Measurements from ENCODE around the gene EAF1. TPM values are rescaled to one million over a fixed set of nuclear protein-coding genes. Genes with fewer than 3 reads are reported as not detected.
"Not testable (repeated sequence)": the region's sequence is repeated elsewhere in the genome, so short reads cannot be mapped to it uniquely, and the experiment has no call there.

EAF1 gene
- total and polyA plus RNA-seq, 2 donors (not counting 1 experiment from before 2014, with no cell fraction given) = 11.1 to 22.6 TPM

DNA sequence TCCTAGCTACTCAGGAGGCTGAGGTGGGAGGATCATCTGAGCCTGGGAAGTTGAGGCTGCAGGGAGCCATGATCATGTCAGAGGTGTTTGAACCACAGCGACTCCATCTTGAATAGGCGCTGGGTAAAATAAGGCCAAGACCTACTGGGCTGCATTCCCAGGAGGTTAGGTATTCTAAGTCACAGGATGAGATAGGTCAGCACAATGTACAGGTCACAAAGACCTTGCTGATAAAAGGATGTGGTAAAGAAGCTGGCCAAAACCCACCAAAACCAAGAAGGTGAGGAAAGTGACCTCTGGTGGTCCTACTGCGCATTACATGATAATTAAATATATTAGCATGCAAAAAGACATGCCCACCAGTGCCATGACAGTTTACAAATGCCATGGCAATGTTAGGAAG, 28.7 kb upstream of the EAF1 start:
- not testable (repeated sequence) for H3K9ac ChIP-seq (ENCODE audit: insufficient read depth, low read length); H3K9me3 ChIP-seq (ENCODE audit: control insufficient read depth, insufficient read depth, low read depth, low read length); H3K79me2 ChIP-seq (ENCODE audit: control insufficient read depth, insufficient read depth, low read length); H4K20me1 ChIP-seq (ENCODE audit: control insufficient read depth, extremely low read depth, insufficient read depth, low read length); H3K4me1 ChIP-seq (ENCODE audit: control insufficient read depth, extremely low read depth, insufficient read depth, low read length); H2AFZ ChIP-seq (ENCODE audit: low read length); H3K4me2 ChIP-seq (ENCODE audit: extremely low read depth, insufficient read depth, low read length); H3K4me3 ChIP-seq (replicated peaks in 1 of 4; ENCODE audit: control extremely low read depth in 1 of 4, insufficient read depth in 1 of 4, low read depth in 3 of 4, low read length in 4 of 4); H3K27me3 ChIP-seq (ENCODE audit: control insufficient read depth, insufficient read depth, low read length); H3K27ac ChIP-seq (ENCODE audit: insufficient read depth, low read length); H3K36me3 ChIP-seq (ENCODE audit: control insufficient read depth, insufficient read depth, low read length)
- TF ChIP-seq, protein P1, sequence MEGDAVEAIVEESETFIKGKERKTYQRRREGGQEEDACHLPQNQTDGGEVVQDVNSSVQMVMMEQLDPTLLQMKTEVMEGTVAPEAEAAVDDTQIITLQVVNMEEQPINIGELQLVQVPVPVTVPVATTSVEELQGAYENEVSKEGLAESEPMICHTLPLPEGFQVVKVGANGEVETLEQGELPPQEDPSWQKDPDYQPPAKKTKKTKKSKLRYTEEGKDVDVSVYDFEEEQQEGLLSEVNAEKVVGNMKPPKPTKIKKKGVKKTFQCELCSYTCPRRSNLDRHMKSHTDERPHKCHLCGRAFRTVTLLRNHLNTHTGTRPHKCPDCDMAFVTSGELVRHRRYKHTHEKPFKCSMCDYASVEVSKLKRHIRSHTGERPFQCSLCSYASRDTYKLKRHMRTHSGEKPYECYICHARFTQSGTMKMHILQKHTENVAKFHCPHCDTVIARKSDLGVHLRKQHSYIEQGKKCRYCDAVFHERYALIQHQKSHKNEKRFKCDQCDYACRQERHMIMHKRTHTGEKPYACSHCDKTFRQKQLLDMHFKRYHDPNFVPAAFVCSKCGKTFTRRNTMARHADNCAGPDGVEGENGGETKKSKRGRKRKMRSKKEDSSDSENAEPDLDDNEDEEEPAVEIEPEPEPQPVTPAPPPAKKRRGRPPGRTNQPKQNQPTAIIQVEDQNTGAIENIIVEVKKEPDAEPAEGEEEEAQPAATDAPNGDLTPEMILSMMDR (conservative IDR thresholded peaks at IDR 0.05 in 1 of 2, IDR thresholded peaks at IDR 0.05 in 1 of 2; ENCODE audit: low read depth in 1 of 2, low read length in 2 of 2) = peak; percentile 25 to 33
- DNase-seq (ENCODE audit: low read depth in 2 of 2) = peak; percentile 7 to 9

DNA sequence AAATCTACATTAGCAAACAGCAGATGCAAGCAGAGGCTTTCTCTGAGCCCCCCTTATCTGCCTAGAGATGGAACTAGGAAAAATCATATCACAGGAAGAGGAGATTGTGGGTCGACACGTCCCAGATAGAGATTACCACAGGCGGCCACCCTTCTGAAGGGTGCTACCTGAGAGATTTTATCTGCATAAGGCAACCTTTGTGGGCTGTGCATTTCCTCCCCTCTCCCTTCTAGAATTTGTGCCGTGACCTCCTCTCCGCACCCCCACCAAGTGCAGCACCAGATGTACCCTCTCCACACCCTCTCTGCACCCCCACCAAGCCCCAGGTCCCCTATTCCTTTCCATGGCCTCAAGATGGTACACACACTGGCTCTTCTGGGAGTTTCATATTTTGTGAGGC, 27.4 kb upstream of the EAF1 start:
- Histone ChIP-seq H3K9me3 (ENCODE audit: control insufficient read depth, insufficient read depth, low read depth, low read length) (no peaks in the 10 kb centered on the region), H3K27ac (ENCODE audit: insufficient read depth, low read length) (no peak overlapping the region), H3K79me2 (ENCODE audit: control insufficient read depth, insufficient read depth, low read length) (no peaks in the 10 kb centered on the region), H2AFZ (ENCODE audit: low read length) (no peak overlapping the region), H3K4me2 (ENCODE audit: extremely low read depth, insufficient read depth, low read length) (no peak overlapping the region), H3K27me3 (ENCODE audit: control insufficient read depth, insufficient read depth, low read length) (no peaks in the 10 kb centered on the region), H3K4me1 (ENCODE audit: control insufficient read depth, extremely low read depth, insufficient read depth, low read length) (no peaks in the 10 kb centered on the region), H4K20me1 (ENCODE audit: control insufficient read depth, extremely low read depth, insufficient read depth, low read length) (no peaks in the 10 kb centered on the region), H3K36me3 (ENCODE audit: control insufficient read depth, insufficient read depth, low read length) (no peaks in the 10 kb centered on the region), H3K4me3 (replicated peaks in 1 of 4; ENCODE audit: control extremely low read depth in 1 of 4, insufficient read depth in 1 of 4, low read depth in 3 of 4, low read length in 4 of 4) (no peak overlapping the region), H3K9ac (ENCODE audit: insufficient read depth, low read length) (no peak overlapping the region)
- TF ChIP-seq, protein P1 (conservative IDR thresholded peaks at IDR 0.05 in 1 of 2, IDR thresholded peaks at IDR 0.05 in 1 of 2; ENCODE audit: low read depth in 1 of 2, low read length in 2 of 2) = no peak
- TF ChIP-seq EZH2 (IDR thresholded peaks at IDR 0.05; ENCODE audit: low read length, missing control alignments) = no peak
- no peak for DNase-seq (ENCODE audit: low read depth in 2 of 2)

DNA sequence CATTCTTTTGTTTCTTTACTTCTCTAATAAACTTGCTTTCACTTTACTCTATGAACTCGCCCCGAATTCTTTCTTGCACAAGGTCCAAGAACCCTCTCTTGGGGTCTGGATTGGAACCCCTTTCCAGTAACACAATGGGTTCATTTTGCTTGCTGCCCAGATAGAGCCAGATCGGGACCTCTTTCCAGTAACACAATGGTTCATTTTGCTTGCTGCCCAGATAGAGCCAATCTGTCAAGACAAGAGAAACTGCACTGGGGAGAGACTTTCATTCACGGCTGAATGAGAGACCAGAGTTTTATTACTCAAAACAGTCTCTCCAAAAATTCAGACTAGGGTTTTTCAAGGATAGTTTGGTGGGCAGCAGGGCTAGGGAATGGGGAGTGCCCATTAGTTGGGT, 25.5 kb upstream of the EAF1 start:
- no peaks in the 10 kb centered on the region for H3K9me3 ChIP-seq (ENCODE audit: control insufficient read depth, insufficient read depth, low read depth, low read length)
- H3K36me3 ChIP-seq (ENCODE audit: control insufficient read depth, insufficient read depth, low read length) = no peaks in the 10 kb centered on the region
- no peak overlapping the region for H3K27ac ChIP-seq (ENCODE audit: insufficient read depth, low read length)
- H3K9ac ChIP-seq (ENCODE audit: insufficient read depth, low read length) = no peak overlapping the region
- H3K4me1 ChIP-seq (ENCODE audit: control insufficient read depth, extremely low read depth, insufficient read depth, low read length) = no peaks in the 10 kb centered on the region
- H3K4me3 ChIP-seq (replicated peaks in 1 of 4; ENCODE audit: control extremely low read depth in 1 of 4, insufficient read depth in 1 of 4, low read depth in 3 of 4, low read length in 4 of 4) = no peak overlapping the region
- TF ChIP-seq, protein P1 (conservative IDR thresholded peaks at IDR 0.05 in 1 of 2, IDR thresholded peaks at IDR 0.05 in 1 of 2; ENCODE audit: low read depth in 1 of 2, low read length in 2 of 2) = no peak
- TF ChIP-seq EZH2 (IDR thresholded peaks at IDR 0.05; ENCODE audit: low read length, missing control alignments) = no peak
- no peak overlapping the region for H2AFZ ChIP-seq (ENCODE audit: low read length)
- no peaks in the 10 kb centered on the region for H3K27me3 ChIP-seq (ENCODE audit: control insufficient read depth, insufficient read depth, low read length)
- DNase-seq (ENCODE audit: low read depth in 2 of 2) = no peak
- no peak overlapping the region for H3K4me2 ChIP-seq (ENCODE audit: extremely low read depth, insufficient read depth, low read length)
- no peaks in the 10 kb centered on the region for H3K79me2 ChIP-seq (ENCODE audit: control insufficient read depth, insufficient read depth, low read length)
- H4K20me1 ChIP-seq (ENCODE audit: control insufficient read depth, extremely low read depth, insufficient read depth, low read length) = no peaks in the 10 kb centered on the region
